HG03139 (cell line): Measurements from ENCODE around the gene MKKS.
"Not testable (repeated sequence)": the region's sequence is repeated elsewhere in the genome, so short reads cannot be mapped to it uniquely, and the experiment has no call there.

Source experiments
- ATAC-seq: cut with Tn5 transposase; IDR thresholded peaks from one replicate; pipeline ENCODE4 v1.9.1; 2021; ENCODE audit not compliant: unreplicated experiment

The MKKS gene

DNA sequence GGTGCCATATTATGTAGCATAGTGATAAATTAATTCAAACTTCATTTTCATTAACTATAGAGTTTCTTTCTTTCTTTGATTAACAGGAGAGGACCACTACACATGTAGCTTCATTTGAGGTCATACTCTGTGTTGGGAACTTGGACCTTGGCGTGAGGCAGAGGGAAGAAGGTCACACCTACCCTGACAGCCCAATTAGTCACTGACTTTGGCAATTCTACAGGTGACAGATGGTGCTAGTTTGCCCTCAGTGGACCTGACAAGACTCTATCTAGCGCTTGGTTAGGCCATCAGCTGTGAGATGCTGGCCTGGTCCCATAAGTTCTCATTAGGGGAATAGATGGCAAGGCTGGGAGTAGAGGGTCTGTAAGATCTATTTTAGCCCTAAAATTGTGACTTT, 15.2 kb upstream of the MKKS start:
- ATAC-seq: no peak

DNA sequence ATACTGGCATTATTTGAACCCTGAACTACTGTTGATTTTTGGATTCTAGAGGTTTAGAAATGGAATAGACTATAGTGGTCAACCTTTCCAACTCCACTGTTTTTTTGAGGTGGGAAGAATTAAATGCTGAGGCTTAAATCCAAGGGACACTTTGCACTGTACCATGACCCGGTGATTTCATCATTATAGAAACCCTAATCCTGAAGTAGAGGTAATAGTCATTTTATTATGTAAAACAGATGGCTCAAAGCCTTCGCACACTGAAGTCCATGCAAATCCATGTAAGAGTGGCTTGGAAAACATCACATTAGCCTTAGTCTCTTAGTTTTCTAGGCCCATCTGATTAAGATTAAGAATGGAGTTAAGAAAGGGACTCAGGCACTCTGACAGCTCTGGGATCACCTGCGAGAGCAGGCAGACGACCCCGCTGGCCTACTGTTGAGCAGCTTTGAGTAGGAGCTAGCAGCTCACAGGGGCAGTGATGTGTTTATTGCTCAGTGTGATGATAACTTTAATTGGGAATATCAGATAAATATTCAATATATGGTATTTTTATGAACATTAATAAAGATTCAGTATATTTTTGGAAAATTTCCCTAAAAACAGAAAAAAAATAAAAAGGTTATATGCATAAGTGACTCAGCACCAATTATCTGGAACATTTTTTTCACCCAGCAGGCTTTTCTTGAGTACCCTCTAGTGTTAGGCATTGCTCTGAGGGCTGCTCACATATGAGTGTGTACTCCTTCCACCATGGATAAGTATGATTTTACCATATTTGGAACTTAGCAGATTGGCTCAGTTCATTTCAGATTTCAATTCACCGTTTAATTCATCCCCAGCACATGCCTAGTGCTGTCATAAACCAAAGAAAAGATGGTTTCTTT, 14.5 kb upstream of the MKKS start:
- no peak for ATAC-seq

DNA sequence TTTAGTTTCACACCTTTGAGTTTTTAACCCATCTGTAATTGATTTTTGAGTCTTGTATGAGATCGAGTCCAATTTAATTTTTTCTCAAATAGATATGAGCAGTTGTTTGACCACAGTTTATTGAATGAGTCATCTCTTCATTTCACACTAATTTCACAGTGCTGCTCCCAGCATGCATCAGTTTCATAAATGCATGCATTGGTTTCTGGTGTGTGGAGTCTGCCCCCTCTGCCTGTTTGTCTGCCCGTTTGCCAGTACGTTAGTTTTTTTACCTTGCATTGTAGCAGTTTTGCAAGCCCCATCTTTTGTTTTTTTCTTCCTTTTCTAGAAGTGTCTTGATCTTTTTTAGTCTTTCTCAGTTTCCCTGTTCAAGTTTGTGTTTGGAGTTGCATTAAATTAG, 13.0 kb upstream of the MKKS start:
- peak; percentile 97 for ATAC-seq

DNA sequence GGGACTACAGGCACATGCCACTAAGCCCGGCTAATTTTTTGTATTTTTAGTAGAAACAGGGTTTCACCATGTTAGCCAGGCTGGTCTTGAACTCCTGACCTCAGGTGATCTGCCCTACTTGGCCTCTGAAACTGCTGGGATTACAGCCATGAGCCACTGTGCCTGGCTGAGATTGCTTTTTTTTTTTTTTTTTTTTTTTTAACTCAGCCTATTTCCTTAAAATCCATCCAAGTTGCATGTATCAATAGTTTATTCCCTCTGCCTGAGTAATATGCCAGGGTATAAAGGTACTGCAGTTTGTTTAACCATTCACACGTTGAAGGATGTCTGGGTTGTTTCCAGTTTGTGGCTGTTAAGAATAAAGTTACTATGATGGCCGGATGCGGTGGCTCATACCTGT, 11.7 kb upstream of the MKKS start:
- no peak for ATAC-seq

DNA sequence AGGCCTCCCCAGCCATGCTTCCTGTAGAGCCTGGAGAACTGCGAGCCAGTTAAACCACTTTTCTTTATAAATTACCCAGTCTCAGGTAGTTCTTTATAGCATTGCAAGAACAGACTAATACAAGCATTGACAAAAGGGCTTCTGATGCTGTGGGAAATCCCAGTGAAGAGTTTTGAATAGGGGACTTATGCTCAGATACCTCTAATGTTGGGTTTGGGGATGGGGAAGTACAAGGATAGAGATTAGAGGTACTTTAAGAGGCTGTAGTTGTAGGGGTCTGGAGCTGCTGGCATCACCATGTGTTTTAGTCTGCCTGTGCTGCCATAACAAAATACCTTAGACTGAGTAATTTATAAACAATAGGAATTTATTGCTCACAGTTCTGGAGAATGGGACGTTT, 9.9 kb upstream of the MKKS start:
- no peak for ATAC-seq

DNA sequence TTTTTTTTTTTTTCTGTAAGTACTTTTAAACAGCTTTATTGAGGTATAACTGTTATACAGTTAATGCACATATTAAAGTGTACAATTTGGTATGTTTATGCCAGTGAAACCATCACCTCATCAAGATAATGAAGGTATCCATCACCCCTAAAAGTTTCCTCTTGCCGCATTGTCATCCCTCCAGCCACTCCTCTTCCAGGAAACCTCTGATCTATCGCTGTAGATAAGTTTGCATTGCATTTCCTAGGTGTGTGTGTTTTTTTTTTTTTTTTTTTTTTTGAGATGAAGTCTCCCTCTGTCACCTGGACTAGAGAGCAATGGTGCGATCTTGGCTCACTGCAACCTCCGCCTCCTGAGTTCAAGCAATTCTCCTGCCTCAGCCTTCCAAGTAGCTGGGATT, 4.2 kb upstream of the MKKS start:
- no peak for ATAC-seq

DNA sequence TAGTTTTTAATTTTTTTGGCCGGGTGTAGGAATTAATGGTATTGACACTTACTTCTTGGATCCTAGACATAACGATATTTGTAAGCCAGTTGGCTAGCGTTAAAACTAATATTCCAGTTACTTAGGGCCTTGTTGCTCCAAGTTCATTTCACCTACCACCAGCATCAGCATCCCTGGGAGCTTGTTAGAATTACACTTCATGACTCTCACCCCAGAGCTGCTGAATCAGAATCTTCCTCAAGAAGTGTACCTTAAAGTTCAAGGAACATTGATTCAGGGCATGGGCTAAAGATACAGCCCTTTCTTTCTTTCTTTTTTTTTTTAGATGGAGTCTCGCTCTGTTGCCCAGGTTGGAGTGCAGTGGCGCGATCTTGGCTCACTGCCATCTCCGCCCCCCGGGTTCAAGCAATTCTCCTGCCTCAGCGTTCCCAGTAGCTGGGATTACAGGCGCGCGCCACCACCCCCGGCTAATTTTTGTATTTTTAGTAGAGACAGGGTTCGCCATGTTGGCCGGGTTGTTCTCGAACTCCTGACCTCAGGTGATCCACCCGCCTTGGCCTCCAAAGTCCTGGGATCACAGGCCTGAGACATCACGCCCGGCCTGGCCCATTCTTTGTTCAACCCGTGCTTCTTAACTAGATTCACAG, 2.2 kb upstream of the MKKS start:
- no peak for ATAC-seq

DNA sequence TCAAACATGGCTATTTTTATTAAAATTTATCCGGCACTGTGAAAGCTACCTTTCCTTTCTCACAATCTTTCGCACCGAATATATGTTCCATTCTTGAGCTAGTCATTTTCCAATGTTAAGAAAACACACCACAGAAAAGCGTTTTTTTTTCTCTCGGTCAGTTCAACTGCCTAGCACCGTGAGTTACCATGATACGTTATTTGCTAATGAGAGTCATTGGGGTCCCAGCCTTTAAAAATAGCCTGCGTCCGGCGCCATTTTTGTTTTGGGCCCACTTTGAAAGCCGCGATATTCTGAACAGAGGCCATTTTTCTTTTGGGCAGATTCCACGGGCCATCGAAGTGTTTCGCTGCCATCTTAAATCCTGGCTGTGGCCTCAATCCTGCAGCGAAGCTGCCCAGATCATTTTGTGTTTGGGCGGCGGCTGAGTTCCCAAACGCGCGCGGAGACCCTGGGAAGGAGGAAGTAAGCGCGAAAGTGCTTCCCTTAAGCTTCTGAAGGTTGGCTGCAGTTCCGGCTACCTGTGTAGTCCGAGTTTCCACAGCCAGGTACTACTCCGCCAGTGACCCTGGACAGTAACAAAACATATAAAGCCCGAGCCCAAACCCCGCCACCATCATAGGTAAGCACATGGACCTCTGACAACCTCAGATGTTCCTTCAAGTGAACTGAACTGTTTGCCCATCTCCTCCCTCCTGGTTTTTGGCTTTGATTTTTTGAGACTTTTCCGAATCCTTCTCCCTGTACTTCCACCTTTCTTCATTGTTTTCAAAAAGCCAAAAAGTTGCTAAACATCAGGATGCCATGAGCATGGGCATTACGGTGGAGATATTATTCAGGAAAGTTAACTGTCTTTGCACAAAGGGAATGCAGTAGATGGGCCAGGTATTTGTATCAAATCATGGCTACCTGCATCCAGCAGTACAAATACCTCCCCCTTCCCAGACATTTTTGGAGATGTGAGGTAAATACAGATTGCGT, 1.1 kb upstream of the MKKS start, which contains the start of gene SLX4IP:
SLX4IP (plus strand) TSS at position 474 of the 981 bp plus-strand sequence. CDS start 22,900 bp downstream, outside the sequence.
- ATAC-seq: peak; percentile 54

DNA sequence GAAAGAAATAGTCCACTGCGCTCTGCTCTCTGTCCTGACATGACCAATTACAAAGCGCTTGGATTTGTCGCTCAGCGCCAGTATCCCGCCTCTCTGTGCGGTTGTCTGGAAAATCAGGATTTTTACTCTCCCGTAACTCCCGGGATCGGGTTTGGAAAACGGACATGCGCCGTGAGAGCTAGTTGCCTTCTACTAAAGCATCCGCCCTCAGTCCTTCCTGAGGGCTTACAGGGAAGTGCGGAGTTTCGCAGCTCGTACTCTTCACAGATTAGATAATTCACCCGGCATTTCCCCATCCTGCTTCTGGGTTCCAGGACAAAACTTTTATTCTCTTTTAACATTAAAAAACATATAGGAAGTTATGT, 427 bp upstream of the MKKS start:
- peak; percentile 28 for ATAC-seq

DNA sequence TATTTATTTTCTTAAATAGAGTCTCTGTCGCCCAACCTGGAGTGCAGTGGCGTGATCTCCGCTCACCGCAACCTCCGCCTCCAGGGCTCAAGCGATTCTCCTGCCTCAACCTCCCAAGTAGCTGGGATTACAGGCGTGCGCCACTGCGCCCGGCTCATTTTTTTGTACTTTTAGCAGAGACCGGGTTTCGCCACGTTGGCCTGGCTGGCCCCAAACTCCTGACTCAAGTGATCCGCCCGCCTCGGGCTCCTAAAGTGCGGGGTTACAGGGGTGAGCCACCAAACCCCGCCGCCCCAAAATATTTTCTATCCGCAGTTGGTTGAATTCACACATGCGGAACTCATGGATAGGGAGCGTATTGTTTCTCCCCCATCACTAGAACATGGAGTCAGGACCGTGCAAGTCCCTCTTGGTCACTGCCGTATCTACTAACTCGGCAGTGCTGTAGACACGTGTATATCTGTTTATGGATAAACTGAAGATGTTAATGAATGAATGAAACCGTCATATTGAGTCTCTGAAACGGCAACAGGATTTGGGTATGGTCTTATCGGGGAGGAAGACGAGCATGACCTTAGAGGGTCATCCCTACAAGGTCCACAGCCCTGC, 904 bp downstream of the MKKS start:
- no peak for ATAC-seq

DNA sequence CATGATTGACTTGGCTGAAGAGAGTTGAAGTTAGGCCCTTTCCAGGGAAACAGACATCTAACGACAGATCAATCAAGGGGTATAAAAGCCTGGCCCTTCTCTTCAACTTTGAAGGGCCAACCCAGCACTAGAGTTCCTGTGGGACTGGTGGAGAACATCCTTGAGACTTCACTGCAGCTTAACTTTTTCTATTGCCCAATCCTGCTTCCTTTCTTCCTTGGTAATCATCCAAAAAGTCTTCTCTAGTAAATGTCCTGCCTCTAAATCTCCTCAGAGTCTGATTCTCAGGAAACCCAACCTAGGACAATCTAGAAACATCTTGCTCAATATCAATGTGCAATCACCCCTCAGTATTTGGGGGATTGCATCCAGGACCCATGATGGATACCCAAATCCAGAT, 1.9 kb downstream of the MKKS start:
- no peak for ATAC-seq

DNA sequence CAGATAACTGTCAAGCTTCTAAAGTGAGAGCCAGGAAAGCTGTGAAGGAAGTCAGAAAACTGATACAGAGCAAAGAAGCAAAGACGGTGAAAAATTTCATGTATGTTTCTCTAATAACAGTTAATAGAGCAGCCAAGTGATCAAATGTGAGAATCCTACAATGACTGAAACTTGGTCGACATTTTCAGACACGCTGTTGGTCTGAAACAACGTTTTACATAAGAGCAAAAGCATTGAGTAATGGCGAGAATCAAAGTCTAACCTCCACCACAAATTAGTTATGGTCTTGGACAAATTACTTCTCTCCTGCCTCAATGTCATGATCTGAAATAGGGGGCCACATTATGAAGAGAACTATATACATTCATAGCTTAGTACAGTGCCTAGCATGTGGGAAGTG, 3.3 kb downstream of the MKKS start:
- no peak for ATAC-seq

DNA sequence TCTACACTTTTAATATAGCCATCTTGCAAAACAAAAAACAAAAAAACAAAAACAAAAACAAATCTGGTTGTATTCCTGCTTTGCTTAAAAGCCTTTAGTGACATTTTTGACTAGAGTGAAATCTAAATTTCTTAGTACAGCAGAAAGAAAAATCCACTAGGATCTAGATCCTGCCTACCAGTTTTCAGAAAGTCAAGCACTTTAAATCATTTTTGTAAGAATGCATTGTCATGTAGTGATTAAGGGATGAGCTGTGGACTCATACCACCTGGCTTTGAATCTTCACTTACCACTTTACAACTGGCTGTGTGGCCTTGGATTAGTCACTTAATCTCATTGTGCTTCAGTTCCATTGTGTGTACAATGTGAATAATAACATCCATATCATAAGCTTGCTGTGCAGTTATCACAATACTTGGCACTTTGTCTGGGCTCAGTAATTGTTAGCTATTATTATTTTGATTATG, 4.0 kb downstream of the MKKS start:
- no peak for ATAC-seq

DNA sequence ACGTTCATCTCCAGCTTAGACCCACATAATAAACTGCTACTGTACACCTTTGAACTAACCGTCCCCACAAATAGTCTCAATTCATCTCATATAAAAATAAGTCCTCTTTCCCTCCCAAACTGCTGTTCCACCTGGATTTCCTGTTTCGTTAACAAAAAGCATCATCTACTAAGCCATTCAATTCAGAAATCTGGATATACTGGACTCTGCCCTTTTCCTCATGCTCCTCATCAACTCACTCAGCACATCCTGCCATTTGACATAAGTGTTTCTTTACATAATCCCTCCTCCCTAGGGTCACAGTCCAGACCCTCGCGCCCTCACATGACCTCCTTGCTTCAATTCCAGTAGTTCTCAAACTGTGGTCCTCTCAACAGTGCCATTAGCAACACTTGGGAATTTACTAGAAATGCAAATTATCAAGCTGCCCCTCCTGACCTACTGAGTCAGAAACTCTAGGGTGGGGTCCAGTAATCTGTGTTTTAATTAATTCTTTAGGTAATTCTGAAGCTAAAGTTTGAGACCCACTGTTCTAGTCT, 4.5 kb downstream of the MKKS start:
- ATAC-seq: no peak

DNA sequence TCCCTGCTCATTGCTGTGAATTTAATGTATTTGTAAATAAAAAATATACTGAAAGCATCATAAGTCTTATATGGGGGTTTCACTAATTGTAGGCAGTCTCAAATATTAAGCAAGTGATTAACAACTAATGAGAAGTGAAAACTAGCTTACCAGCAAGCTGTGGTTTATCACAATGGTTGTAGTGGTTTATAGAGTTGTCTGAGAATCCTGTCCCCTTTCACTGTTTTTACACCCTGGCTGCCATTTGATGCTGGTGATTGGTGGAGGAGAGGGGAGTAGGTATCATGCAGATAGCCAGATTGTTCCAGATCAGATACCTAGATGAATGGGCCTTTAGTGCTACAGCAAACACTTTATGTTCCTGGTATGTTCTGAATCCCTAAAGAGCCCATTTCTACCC, 6.0 kb downstream of the MKKS start:
- ATAC-seq: no peak

DNA sequence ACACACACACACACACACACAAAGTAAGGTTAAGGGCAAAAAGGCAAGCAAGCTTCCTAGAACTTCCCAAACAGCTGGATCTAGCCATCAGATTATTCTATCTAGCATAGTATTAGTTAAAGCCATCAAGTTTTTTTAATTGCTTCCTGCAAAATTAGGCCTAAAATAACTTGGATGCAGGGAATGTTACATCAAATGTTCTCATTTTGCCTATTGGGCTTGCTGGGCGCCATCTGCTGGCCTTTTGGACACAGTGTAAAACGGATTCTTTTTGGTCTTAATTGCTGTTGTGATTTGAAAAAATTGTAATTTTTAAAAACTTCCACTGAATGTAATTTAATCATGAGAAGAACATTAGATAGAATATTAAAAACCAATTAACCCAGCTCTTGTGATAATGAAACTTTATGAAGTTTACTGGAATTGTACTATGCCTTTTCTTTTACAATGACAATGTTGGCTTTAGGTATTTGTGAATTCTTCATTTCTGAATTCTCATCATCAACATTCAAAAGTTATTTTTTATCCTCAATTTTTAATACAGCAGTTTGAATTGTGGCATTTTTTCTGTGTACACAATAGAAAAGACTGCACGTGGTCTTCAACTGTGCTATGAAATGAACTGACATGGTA, 6.8 kb downstream of the MKKS start:
- no peak for ATAC-seq

DNA sequence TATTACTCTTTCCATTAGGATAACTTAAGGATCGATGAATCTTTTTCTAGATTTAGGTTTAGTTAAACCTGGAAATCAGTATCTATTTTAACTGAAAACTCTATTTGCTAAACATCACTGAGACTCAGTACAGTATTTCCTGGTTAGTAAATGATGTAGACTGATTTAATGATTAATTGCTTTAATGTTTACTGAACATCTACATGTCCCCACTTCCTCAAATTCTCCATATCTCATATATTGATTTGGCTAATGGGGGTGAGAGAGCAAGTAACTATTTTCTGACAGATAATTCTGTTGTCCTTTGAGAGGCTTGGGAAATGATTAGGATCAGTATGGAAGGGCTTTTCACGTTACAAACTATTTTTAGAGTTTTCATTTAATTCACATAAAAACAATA, 10.3 kb downstream of the MKKS start:
- peak; percentile 81 for ATAC-seq

DNA sequence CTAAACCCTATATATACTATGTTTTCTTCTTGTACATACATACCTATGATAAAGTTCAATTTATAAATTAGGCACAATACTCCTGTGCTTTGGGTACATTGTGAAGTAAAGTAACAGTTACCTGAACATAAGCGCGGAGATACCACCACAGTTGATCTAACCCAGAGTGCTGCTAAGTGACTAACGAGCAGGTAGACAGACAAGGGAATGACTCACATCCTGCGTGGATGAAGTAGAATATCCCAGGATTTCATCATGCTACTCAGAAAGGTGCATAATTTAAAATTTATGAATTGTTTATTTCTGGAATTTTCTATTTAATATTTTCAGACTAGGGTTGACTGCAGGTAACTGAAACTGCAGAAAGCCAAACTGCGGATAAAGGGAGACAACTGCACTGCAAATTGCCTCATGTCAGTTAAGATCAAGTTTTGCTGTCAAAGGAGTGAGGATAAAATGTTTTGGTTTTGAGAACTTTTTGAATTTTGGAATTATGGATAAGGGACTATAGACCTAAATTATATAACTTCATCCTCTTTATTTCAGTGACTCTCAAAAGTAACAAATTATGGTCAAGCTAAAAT, 14.4 kb downstream of the MKKS start:
- ATAC-seq: no peak

DNA sequence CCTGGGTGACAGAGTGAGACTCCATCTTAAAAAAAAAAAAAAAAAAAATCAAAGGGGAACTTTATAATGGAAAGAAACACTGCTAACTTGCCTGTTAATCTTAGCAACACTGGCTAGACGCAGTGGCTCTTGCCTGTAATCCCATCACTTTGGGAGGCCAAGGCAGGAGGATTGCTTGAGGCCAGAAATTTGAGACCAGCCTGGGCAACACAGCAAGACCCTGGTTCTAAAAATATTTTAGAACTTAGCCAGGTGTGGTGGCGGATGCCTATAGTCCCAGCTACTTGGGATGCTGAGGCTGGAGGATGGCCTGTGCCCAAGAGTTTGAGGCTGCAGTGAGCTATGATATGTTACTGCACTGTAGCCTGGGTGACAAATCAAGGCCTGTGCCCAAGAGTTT, 16.8 kb downstream of the MKKS start:
- not testable (repeated sequence) for ATAC-seq
